ENCODE measurements around the gene CD99L2. TPM values are rescaled to one million over a fixed set of nuclear protein-coding genes. Genes with fewer than 3 reads are reported as not detected.

Gene CD99L2
- total and polyA plus RNA-seq, 2 of the 8 experiments (the other 6 are each of a cell fraction or from before 2014, with no cell fraction given) = 8.0 to 8.5 TPM

DNA sequence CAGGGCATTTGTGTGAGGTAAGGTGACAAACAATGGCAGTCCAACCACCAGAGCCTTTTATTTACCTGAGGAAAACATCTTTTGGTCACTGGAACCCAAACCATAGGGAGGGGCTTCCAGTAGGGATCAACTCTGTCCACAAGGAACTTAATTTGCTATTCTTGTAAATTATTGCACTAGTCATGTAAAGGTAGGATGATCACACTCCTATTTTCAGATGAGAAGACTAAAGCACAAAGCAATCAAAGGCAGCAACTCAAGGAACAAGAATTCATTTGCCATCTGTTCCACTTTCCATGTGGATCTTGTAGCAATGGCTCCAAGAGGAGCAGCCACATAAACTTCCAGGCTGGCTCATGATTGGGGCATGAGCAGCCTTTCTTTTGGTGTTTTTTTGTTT, 35.3 kb downstream of the CD99L2 start (continued):
- TF ChIP-seq CHD7 (IDR thresholded peaks at IDR 0.05; ENCODE audit: insufficient replicate concordance, low read length) (no peak), KDM4A (IDR thresholded peaks at IDR 0.05; ENCODE audit: low read depth, low read length, severe bottlenecking) (no peak)
- TF ChIP-seq, protein P1, sequence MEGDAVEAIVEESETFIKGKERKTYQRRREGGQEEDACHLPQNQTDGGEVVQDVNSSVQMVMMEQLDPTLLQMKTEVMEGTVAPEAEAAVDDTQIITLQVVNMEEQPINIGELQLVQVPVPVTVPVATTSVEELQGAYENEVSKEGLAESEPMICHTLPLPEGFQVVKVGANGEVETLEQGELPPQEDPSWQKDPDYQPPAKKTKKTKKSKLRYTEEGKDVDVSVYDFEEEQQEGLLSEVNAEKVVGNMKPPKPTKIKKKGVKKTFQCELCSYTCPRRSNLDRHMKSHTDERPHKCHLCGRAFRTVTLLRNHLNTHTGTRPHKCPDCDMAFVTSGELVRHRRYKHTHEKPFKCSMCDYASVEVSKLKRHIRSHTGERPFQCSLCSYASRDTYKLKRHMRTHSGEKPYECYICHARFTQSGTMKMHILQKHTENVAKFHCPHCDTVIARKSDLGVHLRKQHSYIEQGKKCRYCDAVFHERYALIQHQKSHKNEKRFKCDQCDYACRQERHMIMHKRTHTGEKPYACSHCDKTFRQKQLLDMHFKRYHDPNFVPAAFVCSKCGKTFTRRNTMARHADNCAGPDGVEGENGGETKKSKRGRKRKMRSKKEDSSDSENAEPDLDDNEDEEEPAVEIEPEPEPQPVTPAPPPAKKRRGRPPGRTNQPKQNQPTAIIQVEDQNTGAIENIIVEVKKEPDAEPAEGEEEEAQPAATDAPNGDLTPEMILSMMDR (IDR thresholded peaks at IDR 0.05; ENCODE audit: control extremely low read depth in 1 of 3, insufficient read depth in 1 of 3, low read depth in 1 of 3, low read length in 3 of 3) = no peak
